RWPE1 (cell line): ENCODE results near the gene SUN2.

ENCODE experiments used
- CTCF ChIA-PET: fragments of 350-600 bp; sonication (Branson Sonifier 250); formaldehyde crosslinking; extraction: SDS; loops from one replicate; lab custom pipeline; 2021; lab: Yijun Ruan, JAX
- POLR2A ChIA-PET: fragments of 400-600 bp; formaldehyde crosslinking; extraction: SDS; loops from one replicate; lab custom pipeline; 2020; ENCODE audit warnings: antibody characterized with exemption; ENCODE audit not compliant: low non-redundant PET; lab: Yijun Ruan, JAX
- DNase-seq: peaks from one replicate; pipeline ENCODE4 v3.0.0; 2012; ENCODE audit warnings: low spot score
- H3K27ac ChIP-seq: fragments of 450-650 bp; 2 replicates; pipeline ENCODE4 v1.5.1; 2017
- CTCF ChIP-seq: fragments of 450-650 bp; conservative IDR thresholded peaks from 2 replicates; pipeline ENCODE4 v1.5.1; 2017; ENCODE audit warnings: low read depth, mild to moderate bottlenecking

Gene SUN2

GRCh38 chr22:38795569-38795968 is 39.8 kb upstream of the SUN2 start:
- H3K27ac ChIP-seq = no peak overlapping the region
- TF ChIP-seq CTCF = no peak
- DNase-seq = no peak
- POLR2A ChIA-PET = no interaction called here
- CTCF ChIA-PET = no interaction called here

- ChIA-PET CTCF (no interaction called here), POLR2A (no interaction called here)
- DNase-seq = peak; percentile 96
- no peak for TF ChIP-seq CTCF
- H3K27ac ChIP-seq = peak within 1 kb of the TSS; percentile 84
Measured at GRCh38 chr22:38793721-38794466, 38.1 kb upstream of the SUN2 start, which contains the start of gene DNAL4. TSS of gene DNAL4 (minus strand) at chr22:38794143. CDS start at chr22:38782731, 11,412 bp downstream.

GRCh38 chr22:38793317-38793716 is 37.5 kb upstream of the SUN2 start:
- H3K27ac ChIP-seq = peak overlapping the region; percentile 84
- TF ChIP-seq CTCF = no peak
- CTCF ChIA-PET = no interaction called here
- DNase-seq = no peak
- POLR2A ChIA-PET = no interaction called here

DNA sequence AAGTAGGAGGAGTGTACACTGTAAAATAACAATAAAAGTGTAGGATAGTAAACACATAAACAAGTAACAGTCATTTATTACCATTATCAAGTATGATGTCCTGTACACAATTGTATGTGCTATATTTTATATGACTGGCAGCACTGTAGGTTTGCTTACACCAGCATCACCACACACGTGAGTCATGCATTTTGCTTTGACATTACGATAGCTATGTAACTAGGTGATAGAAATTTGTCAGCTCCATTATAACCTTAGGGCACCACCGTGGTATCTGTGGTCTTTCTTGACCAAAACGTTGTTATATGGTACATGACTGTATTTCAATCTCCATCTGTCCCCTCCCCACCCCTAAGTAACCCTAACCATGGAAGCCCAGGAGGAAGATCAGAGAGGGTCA is 37.0 kb upstream of the SUN2 start:
- H3K27ac ChIP-seq = no peak overlapping the region
- TF ChIP-seq CTCF = no peak
- POLR2A ChIA-PET = no interaction called here
- no peak for DNase-seq
- CTCF ChIA-PET = no interaction called here

DNA sequence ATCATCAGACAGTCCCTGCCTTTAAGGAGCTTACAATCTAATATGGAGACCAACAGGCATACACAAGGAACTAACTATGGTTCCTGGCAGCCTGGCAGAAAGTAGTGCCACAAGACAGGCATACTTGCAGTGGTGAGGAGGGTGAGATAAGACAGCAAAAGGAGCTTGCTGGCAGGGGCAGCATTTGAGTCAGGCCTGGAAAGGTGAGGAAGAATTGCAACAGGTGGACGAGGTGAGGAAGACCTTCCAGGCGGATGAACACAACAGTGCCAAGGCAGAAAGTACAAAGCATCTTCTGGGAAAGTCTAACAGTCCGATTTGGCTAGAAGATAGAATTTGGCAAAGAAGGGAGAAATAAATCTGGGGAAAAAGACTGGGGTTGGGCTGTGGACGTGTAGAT is 33.8 kb upstream of the SUN2 start:
- POLR2A ChIA-PET = no interaction called here
- CTCF ChIA-PET = no interaction called here
- DNase-seq = no peak
- no peak for TF ChIP-seq CTCF
- H3K27ac ChIP-seq = no peak overlapping the region

GRCh38 chr22:38788846-38789245 is 33.0 kb upstream of the SUN2 start:
- DNase-seq = no peak
- CTCF ChIA-PET = no interaction called here
- TF ChIP-seq CTCF = no peak
- POLR2A ChIA-PET = no interaction called here
- H3K27ac ChIP-seq = peak overlapping the region; percentile 62
